ENCODE results near the gene CFAP44.
"Not testable (repeated sequence)": the region's sequence is repeated elsewhere in the genome, so short reads cannot be mapped to it uniquely, and the experiment has no call there.

The CFAP44 gene, protein sequence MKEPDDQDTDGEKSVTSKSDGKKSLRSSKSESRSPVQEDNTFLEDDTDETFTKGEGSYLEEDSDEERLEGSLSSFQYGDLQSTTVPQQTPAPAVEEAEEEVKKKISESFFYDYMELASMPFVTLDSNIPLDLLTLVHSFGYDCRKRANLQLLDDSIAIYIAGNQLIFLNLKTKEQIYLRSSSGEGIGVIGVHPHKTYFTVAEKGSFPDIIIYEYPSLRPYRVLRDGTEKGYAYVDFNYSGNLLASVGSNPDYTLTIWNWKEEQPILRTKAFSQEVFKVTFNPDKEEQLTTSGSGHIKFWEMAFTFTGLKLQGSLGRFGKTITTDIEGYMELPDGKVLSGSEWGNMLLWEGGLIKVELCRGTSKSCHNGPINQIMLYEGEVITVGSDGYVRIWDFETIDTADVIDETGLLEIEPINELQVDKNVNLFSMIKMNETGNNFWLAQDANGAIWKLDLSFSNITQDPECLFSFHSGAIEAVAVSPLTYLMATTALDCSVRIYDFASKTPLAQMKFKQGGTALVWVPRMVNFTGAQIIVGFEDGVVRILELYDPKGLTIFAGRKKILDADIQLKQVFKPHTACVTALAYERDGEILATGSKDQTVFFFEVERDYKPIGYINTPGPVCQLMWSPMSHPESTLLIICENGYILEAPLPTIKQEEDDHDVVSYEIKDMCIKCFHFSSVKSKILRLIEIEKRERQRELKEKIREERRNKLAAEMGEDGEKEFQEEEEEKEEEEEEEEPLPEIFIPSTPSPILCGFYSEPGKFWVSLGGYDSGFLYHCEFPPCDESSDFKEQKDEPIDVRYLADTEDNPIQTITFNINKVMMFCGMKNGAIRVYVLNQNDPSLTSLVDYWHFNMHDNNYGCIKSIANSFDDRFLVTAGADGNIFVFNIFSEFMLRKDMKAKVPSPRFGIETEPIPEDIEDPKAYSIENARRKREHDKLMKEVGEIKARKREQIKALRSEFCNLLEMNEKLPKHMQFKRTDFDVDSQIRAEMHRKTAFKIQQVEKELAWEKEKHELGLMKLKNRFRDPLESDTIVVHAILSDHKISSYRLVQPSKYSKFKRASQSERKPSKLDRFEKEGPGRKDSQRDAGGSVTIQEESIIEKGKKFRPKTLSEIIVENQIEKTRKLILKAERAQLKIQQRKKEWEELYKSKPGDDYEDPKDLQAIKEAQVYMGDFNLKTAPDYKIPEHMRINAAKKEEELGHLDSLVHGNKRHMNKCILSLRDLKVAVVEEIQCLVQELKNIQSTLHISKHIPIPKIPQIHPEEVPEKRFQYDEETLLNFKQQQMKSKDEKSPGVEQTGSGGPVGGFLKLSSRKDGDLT (N-terminal part only)

DNA sequence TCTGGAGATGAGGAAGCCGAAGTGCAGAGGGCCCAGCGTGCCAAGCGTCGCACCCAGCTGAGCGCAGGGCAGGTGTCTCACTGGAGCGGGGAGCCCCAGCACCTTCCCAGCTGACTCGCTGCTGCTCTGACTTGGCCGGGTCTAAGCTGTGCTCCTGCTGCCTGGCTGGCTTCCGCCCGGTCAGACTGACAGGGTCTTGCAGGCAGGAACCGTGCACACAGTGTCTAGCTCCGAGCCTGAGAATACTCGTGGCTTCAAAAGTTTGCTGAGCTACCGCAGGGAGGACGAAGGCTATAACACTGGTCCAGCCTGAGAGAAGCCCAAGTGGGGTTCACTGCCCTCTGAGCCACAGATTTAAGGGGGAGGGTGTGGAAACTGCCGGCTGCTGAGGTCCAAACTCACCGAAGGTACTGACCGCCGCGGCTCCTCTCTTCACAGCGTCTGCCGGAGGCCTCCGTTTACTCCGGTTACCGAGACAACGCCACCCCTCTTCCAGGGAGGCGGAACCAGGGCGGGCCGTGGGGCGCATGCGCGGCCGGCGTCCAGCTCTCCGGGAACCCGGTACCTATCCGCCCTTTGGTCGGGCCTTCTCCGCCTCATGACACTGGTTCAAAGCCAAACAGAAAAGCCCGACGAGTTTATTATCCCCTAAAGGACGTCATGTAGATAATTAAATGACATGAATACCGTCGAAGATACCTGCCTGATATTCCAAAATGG lies at the start of gene CFAP44:
Gene CFAP44, minus strand, starts transcription at position 443 of the 720 bp plus-strand sequence. CDS start 7,829 bp downstream, outside the sequence.
- peak; percentile 77 for DNase-seq

DNA sequence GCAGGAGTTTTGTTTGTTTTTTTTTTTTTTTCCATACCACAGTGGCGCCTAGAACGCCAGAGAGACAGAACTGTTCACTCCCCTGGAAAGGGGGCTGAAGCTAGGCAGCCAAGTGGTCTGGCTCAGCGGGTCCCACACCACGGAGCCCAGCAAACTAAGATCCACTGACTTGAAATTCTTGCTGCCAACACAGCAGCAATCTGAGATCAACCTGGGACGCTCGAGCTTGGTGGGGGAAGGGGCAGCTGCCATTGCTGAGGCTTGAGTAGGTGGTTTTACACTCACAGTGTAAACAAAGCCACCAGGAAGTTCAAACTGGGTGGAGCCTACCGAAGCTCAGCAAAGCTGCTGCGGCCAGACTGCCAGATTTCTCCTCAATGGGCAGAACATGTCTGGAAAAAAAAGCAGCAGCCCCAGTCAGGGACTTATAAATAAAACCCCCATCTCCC lies 43.9 kb upstream of the CFAP44 start:
- no peak for DNase-seq

DNA sequence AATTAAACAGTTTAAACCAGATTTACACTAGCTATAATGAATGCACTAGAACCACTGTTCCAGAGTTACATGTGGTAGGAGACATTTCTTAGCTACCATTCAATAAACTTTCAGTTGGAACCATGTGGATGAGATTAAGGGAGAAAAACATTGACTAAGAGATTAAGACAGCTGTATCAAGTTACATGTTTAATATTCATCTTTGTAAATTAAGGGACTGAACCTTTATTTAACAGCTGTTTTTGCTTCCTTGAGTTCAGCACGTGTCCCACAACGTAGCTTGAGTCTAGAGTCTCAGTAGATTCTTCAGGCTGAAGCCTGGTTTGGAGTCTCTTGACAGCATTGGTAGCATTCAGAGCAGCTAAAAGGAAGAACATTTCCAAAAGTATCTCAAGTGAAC lies 27.2 kb upstream of the CFAP44 start:
- DNase-seq = no peak

DNA sequence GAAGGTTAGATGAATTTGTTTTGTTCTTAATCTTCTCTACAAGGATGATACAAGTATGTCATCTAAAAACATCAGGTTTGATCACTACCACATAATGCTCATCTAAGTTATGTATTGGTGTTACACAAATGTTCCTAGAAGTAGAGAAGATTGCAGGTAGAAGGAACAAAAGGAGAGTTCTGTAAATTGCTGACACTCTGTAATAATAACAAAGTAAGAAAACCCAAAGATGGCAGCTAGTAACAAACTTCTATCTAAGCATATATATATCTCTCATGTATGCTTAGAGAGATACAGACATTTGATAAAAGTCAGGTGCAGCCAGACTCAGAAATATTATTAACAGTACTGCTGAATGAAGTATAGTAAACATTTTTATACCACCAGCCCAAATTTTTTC lies 20.2 kb upstream of the CFAP44 start:
- no peak for DNase-seq

DNA sequence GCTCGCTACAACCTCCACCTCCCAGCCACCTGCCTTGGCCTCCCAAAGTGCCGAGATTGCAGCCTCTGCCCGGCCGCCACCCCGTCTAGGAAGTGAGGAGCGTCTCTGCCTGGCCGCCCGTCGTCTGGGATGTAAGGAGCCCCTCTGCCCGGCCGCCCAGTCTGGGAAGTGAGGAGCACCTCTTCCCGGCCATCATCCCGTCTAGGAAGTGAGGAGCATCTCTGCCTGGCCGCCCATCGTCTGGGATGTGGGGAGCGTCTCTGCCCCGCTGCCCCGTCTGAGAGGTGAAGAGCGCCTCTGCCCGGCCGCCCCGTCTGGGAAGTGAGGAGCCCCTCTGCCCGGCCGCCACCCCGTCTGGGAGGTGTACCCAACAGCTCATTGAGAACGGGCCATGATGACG lies 17.3 kb upstream of the CFAP44 start:
- not testable (repeated sequence) for DNase-seq

DNA sequence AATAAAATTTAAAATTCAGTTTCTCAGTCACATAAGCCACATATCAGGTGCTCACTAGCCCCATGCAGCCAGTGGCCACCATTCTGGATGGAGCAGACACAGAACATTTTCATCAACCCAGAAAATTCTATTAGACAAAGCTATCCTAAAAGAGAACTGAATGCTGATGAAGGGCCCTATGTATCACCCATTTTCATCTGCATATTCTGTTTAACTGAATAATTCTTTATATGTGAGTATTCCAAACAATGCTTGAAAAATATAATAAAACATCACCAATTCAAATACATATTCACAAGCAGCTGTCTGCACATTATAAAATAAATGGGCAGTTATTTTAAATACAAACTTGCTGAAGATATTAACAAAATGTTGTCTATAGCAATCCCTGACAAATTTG lies 14.2 kb upstream of the CFAP44 start:
- DNase-seq = no peak

DNA sequence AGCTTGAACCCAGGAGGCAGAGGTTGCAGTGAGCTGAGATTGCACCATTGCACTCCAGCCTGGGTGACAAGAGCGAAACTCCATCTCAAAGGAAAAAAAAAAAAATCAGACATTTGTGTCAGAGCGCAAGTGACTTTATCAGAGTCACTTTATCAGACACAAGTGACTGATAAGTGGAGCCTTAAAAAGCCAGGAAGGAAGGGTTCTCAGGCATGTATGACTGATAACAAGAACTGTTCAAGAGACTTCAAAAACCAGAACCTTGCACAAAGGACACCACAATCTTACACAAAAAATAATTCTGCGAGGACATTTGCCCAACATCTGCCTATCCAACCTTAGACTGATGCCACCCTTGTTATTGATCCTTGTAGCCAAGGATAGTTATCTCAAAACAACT lies 13.3 kb upstream of the CFAP44 start:
- peak; percentile 76 for DNase-seq

DNA sequence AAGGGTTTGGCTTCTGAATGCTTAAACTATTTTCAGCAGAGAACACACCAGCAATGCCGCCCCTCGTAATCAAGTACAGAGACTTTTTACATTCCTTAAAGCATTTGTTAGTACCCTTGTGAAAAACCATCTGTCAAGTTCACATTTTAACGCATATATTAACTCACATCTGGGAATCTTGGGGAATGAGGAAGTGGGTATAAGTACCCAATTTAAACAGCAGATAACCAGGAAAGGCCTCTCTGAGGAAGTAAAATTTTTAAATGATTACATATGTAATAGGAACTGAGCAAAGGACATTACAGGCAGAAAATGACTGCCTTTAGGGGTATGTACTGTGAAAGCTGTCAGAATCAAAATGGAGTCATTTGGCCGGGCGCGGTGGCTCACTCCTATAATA lies 12.8 kb upstream of the CFAP44 start:
- DNase-seq = peak; percentile 18

DNA sequence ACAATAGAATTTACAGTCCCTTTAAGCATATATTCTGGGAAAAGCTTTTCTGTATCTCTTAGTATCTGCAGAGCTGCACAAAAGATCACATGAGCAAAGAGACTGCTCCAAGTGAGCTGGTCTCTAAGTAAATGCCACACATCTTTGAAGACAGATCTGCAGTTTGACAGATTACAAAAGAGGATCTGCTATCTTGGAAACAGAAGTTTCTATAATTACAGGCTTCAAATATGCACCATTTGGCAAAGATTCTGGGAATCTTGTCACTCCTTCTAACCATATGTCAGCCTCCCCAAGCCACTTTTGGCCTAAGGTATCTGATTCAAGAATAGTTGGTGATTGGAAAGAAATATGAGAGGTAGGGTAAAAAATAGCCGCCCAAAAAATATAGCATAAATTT lies 9.6 kb upstream of the CFAP44 start:
- no peak for DNase-seq

DNA sequence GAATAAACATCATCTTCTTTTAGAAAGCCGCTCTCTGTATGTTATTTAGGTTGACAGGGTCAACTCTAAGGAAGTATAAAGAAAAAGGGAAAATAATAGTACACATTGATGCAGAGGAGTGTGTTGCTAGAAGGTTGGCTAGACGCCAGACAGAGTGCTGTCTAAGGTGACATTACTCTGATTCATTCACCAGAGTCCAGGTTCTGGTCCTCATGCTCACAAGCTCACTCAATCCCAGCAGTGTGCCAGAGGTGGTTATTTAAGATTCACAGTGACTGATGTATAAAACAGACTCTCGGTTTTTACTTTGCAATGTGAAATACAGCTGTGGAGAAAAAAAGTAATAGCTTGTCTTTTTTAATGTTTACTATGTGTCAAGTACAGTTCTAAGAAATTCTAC lies 1.7 kb downstream of the CFAP44 start:
- DNase-seq = no peak

DNA sequence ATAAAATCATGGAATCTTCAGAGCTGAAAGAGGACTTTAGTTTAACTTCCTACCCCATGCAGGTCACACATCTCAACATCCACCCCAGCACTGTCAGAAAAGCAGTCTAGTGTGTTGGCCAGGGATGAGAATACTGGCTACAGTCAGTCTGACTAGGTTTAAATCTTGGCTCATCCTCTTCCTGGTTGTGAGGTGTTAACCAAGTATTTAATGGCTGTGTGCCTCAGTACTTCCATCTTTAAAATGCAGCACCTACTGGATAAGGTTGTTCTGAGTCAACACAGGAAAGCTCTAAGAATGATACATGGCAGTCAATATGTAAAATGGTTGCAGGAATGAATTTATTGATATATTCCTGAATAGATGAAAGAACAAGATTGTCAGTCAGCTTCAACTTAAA lies 3.1 kb downstream of the CFAP44 start:
- DNase-seq = no peak

DNA sequence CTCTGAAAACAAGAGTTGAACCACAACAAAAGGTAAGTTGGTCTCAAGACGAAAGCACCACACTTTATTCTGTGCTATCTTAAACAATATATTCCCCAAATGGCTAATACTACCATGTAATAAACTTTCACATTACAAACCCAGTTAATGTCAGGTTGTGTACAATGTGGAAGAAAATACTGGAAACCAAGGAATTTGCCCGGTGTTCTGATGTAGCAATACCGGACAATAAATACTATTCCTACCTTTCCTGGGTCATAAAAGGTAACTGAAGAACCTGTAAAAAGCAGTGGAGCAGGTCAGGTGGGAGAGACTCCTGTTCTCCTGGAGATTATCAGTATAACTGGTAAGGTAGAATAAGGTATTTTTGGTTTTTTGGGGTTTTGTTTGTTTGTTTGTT lies 3.9 kb downstream of the CFAP44 start:
- DNase-seq = no peak

DNA sequence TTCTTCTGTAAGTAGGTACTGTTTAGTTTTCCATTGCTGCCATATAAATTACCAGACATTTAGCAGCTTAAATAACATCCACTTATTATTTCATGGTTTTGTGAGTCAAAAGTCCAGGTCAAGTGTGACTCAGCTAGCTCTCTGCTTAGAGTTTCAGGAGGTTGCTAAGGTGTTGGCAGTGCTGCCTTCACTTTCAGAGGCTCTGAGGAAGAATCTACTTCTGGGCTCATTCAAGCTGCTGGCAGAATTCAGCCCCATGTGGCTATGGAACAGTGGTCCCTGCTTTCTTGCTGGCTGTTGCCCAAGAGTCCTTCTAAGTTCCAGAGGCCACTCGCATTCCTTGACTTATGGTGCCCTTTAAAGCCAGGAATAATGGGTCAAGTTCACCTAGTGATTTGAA lies 4.5 kb downstream of the CFAP44 start:
- DNase-seq = no peak

DNA sequence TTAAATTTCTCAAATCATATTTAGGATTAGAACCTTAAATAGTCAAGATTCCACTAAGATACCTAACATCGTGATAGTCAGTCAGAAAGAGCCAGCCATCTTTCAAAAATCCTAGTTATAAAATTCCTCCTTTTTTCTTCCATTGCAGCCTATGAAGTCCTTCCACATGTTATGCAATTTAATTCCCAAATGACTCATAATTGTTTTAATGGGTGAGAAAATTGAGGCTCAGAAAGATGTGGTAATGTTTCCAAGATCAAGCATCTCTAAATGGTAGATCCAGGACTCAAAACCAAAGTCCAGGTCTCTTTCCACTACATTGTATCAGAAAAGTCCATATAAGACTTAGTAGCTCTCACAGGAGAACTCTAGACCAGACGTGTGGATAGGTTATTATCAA lies 9.5 kb downstream of the CFAP44 start:
- no peak for DNase-seq

DNA sequence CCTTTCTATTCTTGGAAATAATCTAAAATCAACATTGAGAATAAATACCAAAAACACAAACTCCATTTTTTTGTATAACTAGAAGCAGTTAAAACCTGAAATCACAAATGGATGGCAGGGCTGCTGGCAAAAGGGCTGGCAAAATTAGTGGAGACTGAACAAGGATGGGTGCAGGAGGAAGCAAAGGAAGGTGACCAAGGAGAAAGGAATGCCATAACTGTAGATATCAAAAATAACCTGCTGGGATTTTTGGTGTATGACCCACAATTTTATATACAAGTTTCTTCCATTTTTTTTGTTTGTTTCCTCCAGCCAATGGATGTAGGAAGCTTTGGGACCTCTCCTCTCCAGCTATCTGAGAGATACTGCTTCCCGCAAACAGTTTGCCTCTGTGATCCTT lies 12.7 kb downstream of the CFAP44 start:
- no peak for DNase-seq

DNA sequence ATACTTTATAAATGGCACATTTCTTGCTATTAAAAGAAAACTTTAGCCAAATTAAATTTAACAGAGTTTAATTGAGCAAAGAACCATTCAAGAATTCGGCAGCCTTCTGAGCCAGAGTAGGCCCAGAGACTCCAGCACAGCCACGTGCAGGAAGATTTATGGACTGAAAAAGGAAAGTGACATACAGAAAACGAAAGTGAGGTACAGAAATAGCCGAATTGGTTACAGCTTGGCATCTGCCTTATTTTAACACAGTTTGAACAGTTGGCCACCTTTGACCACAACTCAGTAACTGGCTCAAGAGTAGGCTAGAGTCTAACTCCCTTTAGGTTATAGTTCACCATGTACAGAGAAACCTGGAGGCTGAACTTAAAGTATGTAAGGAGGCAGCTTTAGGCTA lies 17.6 kb downstream of the CFAP44 start:
- peak; percentile 14 for DNase-seq

DNA sequence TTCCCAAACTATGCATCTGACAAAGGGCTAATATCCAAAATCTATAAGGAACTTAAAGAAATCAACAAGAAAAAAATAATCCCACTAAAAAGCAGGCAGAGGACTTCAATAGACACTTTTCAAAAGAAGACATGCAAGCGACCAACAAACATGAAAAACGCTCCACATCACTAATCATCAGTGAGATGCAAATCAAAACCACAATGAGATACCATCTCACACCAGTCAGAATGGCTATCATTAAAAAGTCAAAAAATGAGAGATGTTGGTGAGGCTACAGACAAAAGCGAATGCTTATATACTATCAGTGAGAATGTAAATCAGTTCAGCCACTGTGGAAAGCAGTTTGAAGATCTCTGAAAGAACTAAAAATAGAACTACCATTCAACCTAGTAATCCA lies 20.2 kb downstream of the CFAP44 start:
- DNase-seq = no peak

DNA sequence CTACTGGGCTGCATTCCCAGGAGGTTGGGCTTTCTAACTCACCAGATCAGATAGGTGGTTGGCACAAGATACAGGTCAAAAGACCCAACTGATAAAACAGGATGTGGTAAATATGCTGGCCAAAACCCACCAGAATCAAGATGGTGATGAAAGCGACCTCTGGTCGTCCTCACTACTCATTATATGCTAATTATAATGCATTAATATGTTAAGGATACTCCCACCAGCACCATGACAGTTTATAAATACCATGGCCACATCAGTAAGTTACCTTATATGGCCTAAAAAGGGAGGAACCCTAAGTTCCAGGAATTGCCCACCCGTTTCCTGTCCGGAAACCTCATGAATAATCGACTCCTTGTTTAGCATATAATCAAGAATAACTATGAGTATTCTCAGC lies 31.6 kb downstream of the CFAP44 start:
- DNase-seq = peak; percentile 52

DNA sequence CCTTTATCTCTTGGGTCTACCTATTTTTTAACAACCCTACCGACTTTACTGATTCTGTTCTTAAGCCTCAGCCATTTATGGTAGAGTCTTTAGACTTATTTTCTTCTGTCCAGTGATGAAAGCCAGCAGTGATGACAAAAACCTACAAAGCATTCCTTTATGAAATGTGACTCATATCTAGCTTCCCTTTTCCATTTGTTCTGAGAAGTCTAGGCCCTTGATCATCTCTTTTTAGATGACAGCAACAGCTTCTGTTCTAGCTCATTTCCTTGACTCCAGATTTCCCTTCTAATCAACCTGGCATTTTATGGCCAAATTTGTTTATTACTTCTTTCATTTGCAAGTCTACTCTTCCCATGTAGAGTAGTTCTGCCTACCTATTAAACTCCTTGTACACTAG lies 36.1 kb downstream of the CFAP44 start:
- DNase-seq = peak; percentile 7

DNA sequence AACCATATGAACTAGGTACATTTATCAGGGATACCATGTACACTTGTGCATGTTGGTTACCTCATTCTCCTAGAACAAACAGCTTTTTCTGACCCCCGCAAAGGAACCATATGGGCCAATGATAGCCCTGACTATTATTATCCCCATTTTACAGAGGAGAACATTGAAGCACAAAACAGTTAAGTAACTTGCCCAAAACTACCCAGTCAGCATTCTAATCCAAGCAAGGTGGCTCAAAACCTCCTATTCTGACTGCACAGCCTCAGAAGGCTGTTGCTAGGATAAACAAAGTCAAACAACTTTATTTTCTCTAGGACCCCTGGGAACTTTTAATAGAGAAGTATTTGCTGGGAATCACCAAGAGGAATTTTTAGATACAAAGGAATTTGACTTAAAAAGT lies 36.7 kb downstream of the CFAP44 start:
- no peak for DNase-seq

Measured in hematopoietic multipotent progenitor cell treated with erythropoietin and hydrocortisone succinate and interleukin-3 and kit ligand, for 4 days (in vitro differentiated cells).